Progenitor cell of endocrine pancreas (in vitro differentiated cells): ENCODE data around the gene ZNF697. TPM values are rescaled to one million over a fixed set of nuclear protein-coding genes. Genes with fewer than 3 reads are reported as not detected.
"Not testable (repeated sequence)": the region's sequence is repeated elsewhere in the genome, so short reads cannot be mapped to it uniquely, and the experiment has no call there.

ENCODE experiments used
- DNase-seq: peaks from one replicate; pipeline ENCODE4 v3.0.0; 2021; ENCODE audit warnings: low spot score; ENCODE audit not compliant: unreplicated experiment
- H3K27ac Mint-ChIP-seq: 2 replicates; pipeline ENCODE4 v1.8.0; 2021; ENCODE audit warnings: mild to moderate bottlenecking, moderate library complexity, mixed read lengths
- H3K27me3 Mint-ChIP-seq: 2 replicates; pipeline ENCODE4 v1.8.0; 2021; ENCODE audit warnings: mixed read lengths
- H3K36me3 Mint-ChIP-seq: 2 replicates; pipeline ENCODE4 v1.8.0; 2022; ENCODE audit warnings: mixed read lengths; ENCODE audit not compliant: insufficient read depth
- H3K4me1 Mint-ChIP-seq: 2 replicates; pipeline ENCODE4 v1.8.0; 2021; ENCODE audit warnings: low read depth, mixed read lengths
- H3K4me3 Mint-ChIP-seq: 2 replicates; pipeline ENCODE4 v1.8.0; 2021; ENCODE audit warnings: low read depth, mild to moderate bottlenecking, moderate library complexity, mixed read lengths
- H3K9me3 Mint-ChIP-seq: 2 replicates; pipeline ENCODE4 v1.8.0; 2021; ENCODE audit warnings: low read depth, mixed read lengths
- CTCF ChIP-seq: fragments of 200-600 bp; sonication (generic); IDR thresholded peaks from one replicate; pipeline ENCODE4 v1.5.0; 2021; ENCODE audit warnings: antibody characterized with exemption, mild to moderate bottlenecking; ENCODE audit not compliant: unreplicated experiment
- total RNA-seq: library from RNA; stranded (reverse); gene quantifications from 2 replicates; pipeline ENCODE4 v1.2.1, GENCODE V29; 2021

Gene ZNF697
- total RNA-seq, 1 donor from 2014 or later = 22.3 TPM

GRCh38 chr1:119590393-119590792 is 57.7 kb downstream of the ZNF697 start:
- TF ChIP-seq CTCF = no peak
- Mint-ChIP-seq H3K27ac (no peak overlapping the region), H3K36me3 (no peaks in the 10 kb centered on the region), H3K9me3 (peaks cover 16% of the 10 kb centered on the region), H3K27me3 (peaks cover 2% of the 10 kb centered on the region), H3K4me3 (no peak overlapping the region), H3K4me1 (peaks cover 6% of the 10 kb centered on the region)
- DNase-seq = no peak

- Mint-ChIP-seq H3K4me3 (no peak overlapping the region), H3K9me3 (peaks cover 7% of the 10 kb centered on the region), H3K4me1 (peaks cover 6% of the 10 kb centered on the region), H3K27ac (no peak overlapping the region), H3K36me3 (no peaks in the 10 kb centered on the region), H3K27me3 (peaks cover 2% of the 10 kb centered on the region)
- DNase-seq = no peak
- TF ChIP-seq CTCF = no peak
Measured at GRCh38 chr1:119588621-119589020, 59.4 kb downstream of the ZNF697 start.

GRCh38 chr1:119587341-119587740 is 60.7 kb downstream of the ZNF697 start:
- TF ChIP-seq CTCF = no peak
- H3K4me3 Mint-ChIP-seq = no peak overlapping the region
- no peak for DNase-seq
- H3K4me1 Mint-ChIP-seq = peaks cover 6% of the 10 kb centered on the region
- no peaks in the 10 kb centered on the region for H3K9me3 Mint-ChIP-seq
- H3K27ac Mint-ChIP-seq = no peak overlapping the region
- peaks cover 2% of the 10 kb centered on the region for H3K27me3 Mint-ChIP-seq
- H3K36me3 Mint-ChIP-seq = no peaks in the 10 kb centered on the region

- not testable (repeated sequence) for H3K27ac Mint-ChIP-seq, DNase-seq, H3K27me3 Mint-ChIP-seq, H3K4me1 Mint-ChIP-seq, H3K36me3 Mint-ChIP-seq, H3K4me3 Mint-ChIP-seq, H3K9me3 Mint-ChIP-seq
Measured at GRCh38 chr1:119585801-119586200, 62.3 kb downstream of the ZNF697 start.

GRCh38 chr1:119582801-119583200 is 65.3 kb downstream of the ZNF697 start:
- H3K4me1 Mint-ChIP-seq = no peaks in the 10 kb centered on the region
- peaks cover 8% of the 10 kb centered on the region for H3K9me3 Mint-ChIP-seq
- no peaks in the 10 kb centered on the region for H3K36me3 Mint-ChIP-seq
- H3K27me3 Mint-ChIP-seq = peaks cover 2% of the 10 kb centered on the region
- TF ChIP-seq CTCF = peak; percentile 53
- peak; percentile 21 for DNase-seq
- no peak overlapping the region for H3K27ac Mint-ChIP-seq
- H3K4me3 Mint-ChIP-seq = no peak overlapping the region

- not testable (repeated sequence) for H3K27me3 Mint-ChIP-seq, H3K4me1 Mint-ChIP-seq, DNase-seq, H3K27ac Mint-ChIP-seq, H3K36me3 Mint-ChIP-seq, H3K4me3 Mint-ChIP-seq
- peaks cover 11% of the 10 kb centered on the region for H3K9me3 Mint-ChIP-seq
Measured at GRCh38 chr1:119581076-119581475, 67.0 kb downstream of the ZNF697 start.
